ENCODE results near the gene PSMD9.
A peak's percentile ranks its signal among the peaks of the same experiment; 100 is the strongest.

GRCh38 chr12:121894633-121895032, 6.0 kb downstream of the PSMD9 start:
- TF ChIP-seq CTCF (IDR thresholded peaks at IDR 0.05; ENCODE audit: low read length) (peak; percentile 50; the same call in 1 of the 2 replicates), EZH2 (IDR thresholded peaks at IDR 0.05; ENCODE audit: borderline replicate concordance, low read length) (no peak)
